NCI-H524 (cell line): ENCODE data around the gene LMNB1.
"Not testable (repeated sequence)": the region's sequence is repeated elsewhere in the genome, so short reads cannot be mapped to it uniquely, and the experiment has no call there.

Source experiments
- DNase-seq, 2 experiments: peaks; one replicate each; lab custom pipeline; 2025; lab: John Stamatoyannopoulos, UW

The LMNB1 gene

GRCh38 chr5:126778675-126779403, 1.9 kb downstream of the LMNB1 start:
- DNase-seq = no peak

DNA sequence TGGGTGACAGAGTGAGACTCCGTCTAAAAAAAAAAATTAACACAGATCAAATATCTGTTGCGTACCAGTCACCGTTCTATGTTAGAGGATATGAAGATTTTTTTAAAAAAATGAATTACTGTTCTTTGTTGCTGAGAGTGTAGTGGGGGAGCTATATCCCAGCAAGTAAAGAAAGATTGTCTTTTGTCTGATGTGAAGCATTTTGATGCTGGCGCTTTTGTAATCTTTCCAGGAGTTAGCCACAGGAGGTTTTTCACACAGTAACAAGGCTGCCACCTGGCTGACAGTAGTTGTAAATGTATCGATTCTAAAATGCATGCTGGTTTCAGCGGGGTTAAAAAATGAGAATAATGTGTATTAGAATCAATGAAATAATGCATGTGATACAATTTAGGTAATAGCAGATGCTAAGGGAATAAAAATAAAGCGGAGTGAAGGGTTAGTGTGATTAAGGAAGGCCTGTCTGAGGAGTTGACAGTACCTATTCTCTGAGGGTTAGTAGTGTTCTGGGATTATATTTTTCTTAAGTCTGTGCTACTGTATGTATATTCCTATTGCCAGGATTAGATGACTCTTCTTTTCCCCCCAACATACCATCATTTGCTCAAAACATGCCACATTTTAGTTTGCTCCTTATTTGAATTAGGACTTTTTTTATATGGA, 3.4 kb downstream of the LMNB1 start:
- DNase-seq = peak; percentile 38 to 68

- DNase-seq = not testable (repeated sequence)
Observed at GRCh38 chr5:126788409-126788808, 11.5 kb downstream of the LMNB1 start.

DNA sequence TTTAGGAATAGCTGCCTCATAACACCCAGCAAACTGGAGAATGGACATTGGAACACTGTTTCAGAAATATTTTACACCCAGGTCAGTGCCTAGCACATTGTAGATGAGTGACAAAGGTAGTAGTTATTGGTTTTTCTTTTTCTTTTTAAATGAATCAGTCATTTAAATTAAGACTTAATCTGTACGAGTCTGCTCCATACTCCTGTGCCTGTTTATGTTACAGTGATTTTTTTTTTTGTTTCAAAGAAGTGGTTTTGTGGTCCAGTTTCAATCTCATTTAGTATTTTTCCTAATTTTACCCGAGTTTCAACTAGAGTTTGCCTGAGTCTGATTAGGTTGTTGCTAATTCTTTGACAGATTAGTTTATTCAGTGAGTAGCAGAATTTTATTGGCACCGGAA, 16.2 kb downstream of the LMNB1 start:
- DNase-seq = no peak

GRCh38 chr5:126793648-126794047, 16.7 kb downstream of the LMNB1 start:
- not testable (repeated sequence) for DNase-seq

DNA sequence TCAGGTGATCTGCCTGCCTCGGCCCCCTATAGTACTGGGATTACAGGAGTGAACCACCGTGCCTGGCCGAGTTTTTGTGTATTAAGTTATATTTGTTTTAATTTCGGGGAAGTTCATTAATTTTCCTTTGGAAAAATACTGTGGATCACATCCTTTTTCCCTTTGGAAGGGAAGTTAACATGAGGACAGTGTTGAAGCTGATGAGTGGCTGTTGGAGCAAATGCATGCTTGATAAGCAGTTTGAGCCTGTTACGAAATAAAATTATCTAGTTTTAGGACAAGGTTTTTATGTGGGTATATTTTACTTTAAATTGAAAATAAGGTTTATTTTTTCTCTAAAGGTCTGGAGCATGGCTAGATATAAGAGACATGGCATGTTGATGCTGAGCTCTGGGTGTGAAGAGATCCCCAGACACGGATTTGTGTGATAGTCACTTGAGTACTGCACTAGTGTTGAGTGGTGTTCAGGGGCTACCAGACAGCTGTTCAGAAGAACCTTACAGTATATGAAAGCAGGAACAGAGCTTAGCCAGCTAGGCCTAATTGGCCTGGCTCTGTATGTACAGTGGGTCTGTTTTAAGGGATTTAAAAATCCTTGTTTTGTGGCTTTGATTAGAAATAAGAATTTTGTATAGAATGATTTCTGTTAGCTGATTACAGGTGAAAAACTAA, 17.4 kb downstream of the LMNB1 start:
- DNase-seq = peak; percentile 78 to 82

GRCh38 chr5:126799780-126800179, 22.8 kb downstream of the LMNB1 start:
- DNase-seq = no peak

DNA sequence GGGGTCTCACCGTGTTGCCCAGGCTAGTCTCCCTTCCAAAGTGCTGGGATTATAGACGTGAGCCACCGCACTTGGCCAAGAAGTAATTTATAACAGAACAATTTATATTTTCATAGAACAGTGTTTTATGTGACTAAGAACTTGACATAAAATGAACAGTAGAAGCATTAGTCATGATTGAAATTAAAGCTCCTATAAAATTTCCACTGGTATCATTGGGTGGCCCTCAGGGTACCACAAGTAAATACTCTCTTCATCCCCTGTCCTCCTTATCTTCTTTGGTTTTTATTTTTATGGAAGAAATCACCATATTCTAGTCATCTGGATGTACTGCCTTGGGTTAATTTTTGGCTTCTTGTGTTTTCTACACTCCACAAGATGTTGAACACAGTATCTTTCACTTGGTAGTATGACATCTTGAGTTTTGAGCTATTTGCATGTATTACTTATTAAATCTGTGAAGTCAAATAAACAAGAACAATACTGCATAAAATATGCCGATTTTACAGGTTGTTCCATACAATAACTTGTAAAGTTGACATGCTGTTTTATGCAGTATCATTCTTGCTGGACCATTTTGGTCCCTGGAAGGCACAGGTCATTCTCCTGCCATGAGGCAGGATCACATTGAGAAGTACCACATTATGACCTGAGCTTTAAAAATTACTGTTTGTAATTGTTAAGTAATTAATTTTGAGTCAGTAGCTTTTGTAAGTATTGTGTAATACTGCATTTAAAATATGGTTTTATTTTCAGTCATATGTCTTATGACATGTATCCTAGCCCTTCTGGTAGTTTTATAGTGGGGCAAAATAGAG, 24.4 kb downstream of the LMNB1 start:
- DNase-seq = no peak

GRCh38 chr5:126801992-126802294, 25.0 kb downstream of the LMNB1 start:
- peak in 1 of 2 experiments; percentile 36 for DNase-seq

- no peak for DNase-seq
Observed at GRCh38 chr5:126805063-126805462, 28.1 kb downstream of the LMNB1 start.

GRCh38 chr5:126808521-126808988, 31.6 kb downstream of the LMNB1 start:
- peak in 1 of 2 experiments; percentile 22 for DNase-seq

GRCh38 chr5:126809916-126810315, 33.0 kb downstream of the LMNB1 start:
- peak in 1 of 2 experiments; percentile 18 for DNase-seq

- no peak for DNase-seq
Observed at GRCh38 chr5:126810596-126811380, 33.9 kb downstream of the LMNB1 start.

- DNase-seq = no peak
Observed at GRCh38 chr5:126811515-126812198, 34.7 kb downstream of the LMNB1 start.

DNA sequence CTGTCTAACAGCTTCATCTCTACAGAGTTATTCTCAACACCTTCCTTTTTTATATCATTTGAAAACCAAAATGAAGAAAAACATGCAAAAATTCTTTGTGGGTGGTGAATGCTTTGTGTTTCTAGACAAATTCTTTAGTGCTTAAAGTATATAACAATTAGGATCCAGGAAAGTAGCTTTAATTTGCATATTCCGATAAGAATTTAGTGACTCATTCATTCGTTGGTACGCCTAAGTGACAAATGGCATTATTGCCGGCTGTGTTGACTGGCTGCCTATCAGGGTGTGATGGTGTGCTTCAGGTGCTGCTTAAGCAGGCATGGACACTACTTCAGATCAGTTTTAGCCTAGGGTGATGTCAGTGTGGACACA, 35.2 kb downstream of the LMNB1 start:
- no peak for DNase-seq

DNA sequence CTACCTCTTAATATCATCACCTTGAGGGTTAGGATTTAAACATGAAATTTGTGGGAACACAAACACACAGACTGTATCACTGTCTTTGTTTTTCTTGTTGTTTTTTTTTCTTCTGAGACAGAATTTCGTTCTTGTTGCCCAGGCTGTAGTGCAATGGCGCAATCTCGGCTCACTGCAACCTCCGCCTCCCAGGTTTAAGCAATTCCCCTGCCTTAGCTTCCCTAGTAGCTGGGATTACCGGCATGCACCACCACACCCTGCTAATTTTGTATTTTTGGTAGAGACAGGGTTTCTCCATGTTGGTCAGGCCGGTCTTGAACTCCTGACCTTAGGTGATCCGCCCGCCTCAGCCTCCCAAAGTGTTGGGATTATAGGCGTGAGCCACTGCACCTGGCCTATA, 36.9 kb downstream of the LMNB1 start:
- not testable (repeated sequence) for DNase-seq

DNA sequence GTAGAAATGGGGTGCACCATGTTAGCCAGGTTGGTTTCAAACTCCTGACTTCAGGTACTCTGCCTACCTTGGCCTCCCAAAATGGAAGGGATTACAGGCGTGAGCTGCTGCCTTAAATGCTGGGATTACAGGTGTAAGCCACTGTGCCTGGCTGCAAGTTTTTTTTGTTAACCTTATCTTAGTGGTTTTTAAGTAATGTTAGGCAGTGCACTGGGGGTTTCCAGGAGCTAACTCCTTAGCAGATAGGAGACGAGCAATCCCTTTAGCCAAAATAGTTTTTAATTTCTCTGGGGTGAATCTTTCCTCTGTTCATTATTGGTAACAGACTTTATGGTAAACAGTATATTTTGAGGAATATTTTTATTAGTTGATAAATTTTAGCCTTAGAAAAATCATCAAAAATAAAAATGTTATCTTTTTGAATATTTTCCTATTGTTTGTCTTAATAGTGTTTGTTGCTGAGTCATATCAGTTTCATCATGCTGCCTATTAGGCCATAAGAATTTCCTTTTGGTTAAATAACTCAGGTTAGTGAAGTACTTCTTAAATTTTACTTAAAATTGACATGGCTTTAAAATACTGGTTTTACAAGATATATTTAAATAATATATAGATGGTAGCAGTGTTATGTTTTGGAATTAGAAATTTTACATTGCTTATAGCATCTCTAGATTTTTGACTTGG, 37.9 kb downstream of the LMNB1 start:
- no peak for DNase-seq

- no peak for DNase-seq
Observed at GRCh38 chr5:126816649-126817048, 39.7 kb downstream of the LMNB1 start.

DNA sequence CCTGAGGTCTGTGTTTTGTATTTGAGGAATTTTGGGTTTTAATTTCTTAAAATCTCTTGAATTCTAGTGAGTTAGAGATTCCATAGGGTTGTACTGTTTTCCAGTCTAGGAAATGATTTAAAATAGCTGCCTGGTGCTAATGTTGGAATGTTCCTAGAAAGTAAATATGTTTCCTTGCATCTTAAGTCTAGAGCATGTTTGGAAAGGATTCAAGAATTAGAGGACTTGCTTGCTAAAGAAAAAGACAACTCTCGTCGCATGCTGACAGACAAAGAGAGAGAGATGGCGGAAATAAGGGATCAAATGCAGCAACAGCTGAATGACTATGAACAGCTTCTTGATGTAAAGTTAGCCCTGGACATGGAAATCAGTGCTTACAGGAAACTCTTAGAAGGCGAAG, 41.8 kb downstream of the LMNB1 start:
- DNase-seq = no peak

GRCh38 chr5:126819253-126819652, 42.3 kb downstream of the LMNB1 start:
- DNase-seq = no peak
